HL-60/S4 treated with phorbol 12-myristate 13-acetate at 8.2 ng/mL for 4 days and 3 days (cell line): Measurements from ENCODE around the gene GPR55.

Source experiments
- in situ Hi-C: fragments of 300-500 bp; cut with MboI; formaldehyde crosslinking; loops from 2 replicates; pipeline ENCODE4 v1.15.0; 2022; ENCODE audit warnings: low sequenced_read_pairs

GPR55 gene

GRCh38 chr2:230935130-230935430 lies 10.0 kb upstream of the GPR55 start:
- in situ Hi-C loops = no loop called here

- in situ Hi-C loops = no loop called here
Measured at GRCh38 chr2:230934231-230935129, 9.4 kb upstream of the GPR55 start.

- in situ Hi-C loops = no loop called here
Measured at GRCh38 chr2:230933521-230934180, 8.6 kb upstream of the GPR55 start.

- in situ Hi-C loops = no loop called here
Measured at GRCh38 chr2:230932556-230933511, 7.8 kb upstream of the GPR55 start.

GRCh38 chr2:230931556-230932231 lies 6.7 kb upstream of the GPR55 start:
- in situ Hi-C loops = no loop called here

GRCh38 chr2:230930928-230931555 lies 6.0 kb upstream of the GPR55 start:
- in situ Hi-C loops = no loop called here

GRCh38 chr2:230930149-230930780 lies 5.2 kb upstream of the GPR55 start:
- in situ Hi-C loops = no loop called here

- in situ Hi-C loops = no loop called here
Measured at GRCh38 chr2:230929381-230930148, 4.5 kb upstream of the GPR55 start.

- in situ Hi-C loops = no loop called here
Measured at GRCh38 chr2:230928701-230929380, 3.8 kb upstream of the GPR55 start.

GRCh38 chr2:230927711-230928341 lies 2.8 kb upstream of the GPR55 start:
- in situ Hi-C loops = no loop called here

- in situ Hi-C loops = no loop called here
Measured at GRCh38 chr2:230925879-230926765, 1.1 kb upstream of the GPR55 start.

GRCh38 chr2:230925443-230925878 lies 419 bp upstream of the GPR55 start:
- in situ Hi-C loops = no loop called here

- in situ Hi-C loops = no loop called here
Measured at GRCh38 chr2:230924092-230924469, 961 bp downstream of the GPR55 start.

GRCh38 chr2:230922951-230923717 lies 1.9 kb downstream of the GPR55 start:
- in situ Hi-C loops = no loop called here

GRCh38 chr2:230921806-230922595 lies 3.0 kb downstream of the GPR55 start:
- in situ Hi-C loops = no loop called here
